ENCODE data around the gene NAT16. TPM values are rescaled to one million over a fixed set of nuclear protein-coding genes. Genes with fewer than 3 reads are reported as not detected.

The NAT16 gene
- total and polyA plus RNA-seq, 2 of the 13 experiments (the other 11 are each of a cell fraction or from before 2014, with no cell fraction given): 0.04 TPM; not detected in 1

DNA sequence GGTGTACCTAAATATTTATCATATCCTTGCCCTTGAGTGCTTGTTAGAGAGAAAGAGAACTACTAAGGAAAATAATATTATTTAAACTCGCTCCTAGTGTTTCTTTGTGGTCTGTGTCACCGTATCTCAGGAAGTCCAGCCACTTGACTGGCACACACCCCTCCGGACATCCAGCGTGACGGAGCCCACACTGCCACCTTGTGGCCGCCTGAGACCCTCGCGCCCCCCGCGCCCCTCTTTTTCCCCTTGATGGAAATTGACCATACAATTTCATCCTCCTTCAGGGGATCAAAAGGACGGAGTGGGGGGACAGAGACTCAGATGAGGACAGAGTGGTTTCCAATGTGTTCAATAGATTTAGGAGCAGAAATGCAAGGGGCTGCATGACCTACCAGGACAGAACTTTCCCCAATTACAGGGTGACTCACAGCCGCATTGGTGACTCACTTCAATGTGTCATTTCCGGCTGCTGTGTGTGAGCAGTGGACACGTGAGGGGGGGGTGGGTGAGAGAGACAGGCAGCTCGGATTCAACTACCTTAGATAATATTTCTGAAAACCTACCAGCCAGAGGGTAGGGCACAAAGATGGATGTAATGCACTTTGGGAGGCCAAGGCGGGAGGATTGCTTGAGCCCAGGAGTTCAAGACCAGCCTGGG lies 41.8 kb downstream of the NAT16 start (continued):
- peak; percentile 18; the same call in 1 of the 2 replicates for TF ChIP-seq HOXD1 (CRISPR knock-in tag; IDR thresholded peaks at IDR 0.05)
- no peak for TF ChIP-seq ZNF672 (CRISPR knock-in tag; IDR thresholded peaks at IDR 0.05)
- no peak for TF ChIP-seq ZNF530 (CRISPR knock-in tag; IDR thresholded peaks at IDR 0.05; ENCODE audit: low read depth)
- no peak for TF ChIP-seq HNRNPUL1 (IDR thresholded peaks at IDR 0.05; ENCODE audit: low read depth, low read length)
- TF ChIP-seq, protein P1, sequence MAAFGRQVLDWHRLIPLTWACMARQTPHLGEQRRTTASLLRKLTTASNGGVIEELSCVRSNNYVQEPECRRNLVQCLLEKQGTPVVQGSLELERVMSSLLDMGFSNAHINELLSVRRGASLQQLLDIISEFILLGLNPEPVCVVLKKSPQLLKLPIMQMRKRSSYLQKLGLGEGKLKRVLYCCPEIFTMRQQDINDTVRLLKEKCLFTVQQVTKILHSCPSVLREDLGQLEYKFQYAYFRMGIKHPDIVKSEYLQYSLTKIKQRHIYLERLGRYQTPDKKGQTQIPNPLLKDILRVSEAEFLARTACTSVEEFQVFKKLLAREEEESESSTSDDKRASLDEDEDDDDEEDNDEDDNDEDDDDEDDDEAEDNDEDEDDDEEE (CRISPR knock-in tag; IDR thresholded peaks at IDR 0.05): peak; percentile 71; the same call in 1 of the 2 replicates
- TF ChIP-seq, protein P2, sequence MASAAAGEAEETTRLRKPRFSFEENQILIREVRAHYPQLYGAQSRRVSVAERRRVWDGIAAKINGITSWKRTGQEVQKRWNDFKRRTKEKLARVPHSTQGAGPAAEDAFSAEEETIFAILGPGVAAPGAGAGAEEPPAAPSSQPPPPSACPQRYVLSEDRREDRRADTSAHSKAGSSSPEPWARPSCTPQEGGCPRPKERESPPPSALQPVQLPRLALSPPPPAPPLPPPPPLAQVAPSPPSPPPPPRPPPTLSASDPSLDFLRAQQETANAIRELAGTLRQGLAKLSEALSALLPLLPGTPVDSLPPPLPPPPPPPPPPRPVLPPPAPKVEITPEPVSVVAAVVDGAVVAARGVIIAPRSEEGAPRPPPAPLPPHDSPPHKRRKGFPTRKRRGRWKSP (CRISPR knock-in tag; IDR thresholded peaks at IDR 0.05): no peak
- TF ChIP-seq CC2D1A (CRISPR knock-in tag; IDR thresholded peaks at IDR 0.05): no peak
- no peak for TF ChIP-seq ZNF256 (CRISPR knock-in tag; conservative IDR thresholded peaks at IDR 0.05)
- TF ChIP-seq, protein P3, sequence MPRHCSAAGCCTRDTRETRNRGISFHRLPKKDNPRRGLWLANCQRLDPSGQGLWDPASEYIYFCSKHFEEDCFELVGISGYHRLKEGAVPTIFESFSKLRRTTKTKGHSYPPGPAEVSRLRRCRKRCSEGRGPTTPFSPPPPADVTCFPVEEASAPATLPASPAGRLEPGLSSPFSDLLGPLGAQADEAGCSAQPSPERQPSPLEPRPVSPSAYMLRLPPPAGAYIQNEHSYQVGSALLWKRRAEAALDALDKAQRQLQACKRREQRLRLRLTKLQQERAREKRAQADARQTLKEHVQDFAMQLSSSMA (CRISPR knock-in tag; IDR thresholded peaks at IDR 0.05): no peak
- TF ChIP-seq ZNF207 (IDR thresholded peaks at IDR 0.05; ENCODE audit: borderline replicate concordance): no peak
- no peak for TF ChIP-seq ZSCAN21 (CRISPR knock-in tag; IDR thresholded peaks at IDR 0.05; ENCODE audit: borderline replicate concordance)
- TF ChIP-seq, protein P4, sequence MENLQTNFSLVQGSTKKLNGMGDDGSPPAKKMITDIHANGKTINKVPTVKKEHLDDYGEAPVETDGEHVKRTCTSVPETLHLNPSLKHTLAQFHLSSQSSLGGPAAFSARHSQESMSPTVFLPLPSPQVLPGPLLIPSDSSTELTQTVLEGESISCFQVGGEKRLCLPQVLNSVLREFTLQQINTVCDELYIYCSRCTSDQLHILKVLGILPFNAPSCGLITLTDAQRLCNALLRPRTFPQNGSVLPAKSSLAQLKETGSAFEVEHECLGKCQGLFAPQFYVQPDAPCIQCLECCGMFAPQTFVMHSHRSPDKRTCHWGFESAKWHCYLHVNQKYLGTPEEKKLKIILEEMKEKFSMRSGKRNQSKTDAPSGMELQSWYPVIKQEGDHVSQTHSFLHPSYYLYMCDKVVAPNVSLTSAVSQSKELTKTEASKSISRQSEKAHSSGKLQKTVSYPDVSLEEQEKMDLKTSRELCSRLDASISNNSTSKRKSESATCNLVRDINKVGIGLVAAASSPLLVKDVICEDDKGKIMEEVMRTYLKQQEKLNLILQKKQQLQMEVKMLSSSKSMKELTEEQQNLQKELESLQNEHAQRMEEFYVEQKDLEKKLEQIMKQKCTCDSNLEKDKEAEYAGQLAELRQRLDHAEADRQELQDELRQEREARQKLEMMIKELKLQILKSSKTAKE (CRISPR knock-in tag; IDR thresholded peaks at IDR 0.05; ENCODE audit: borderline replicate concordance): no peak
- TF ChIP-seq PAWR (CRISPR knock-in tag; IDR thresholded peaks at IDR 0.05; ENCODE audit: borderline replicate concordance): no peak
- no peak for TF ChIP-seq THYN1 (CRISPR knock-in tag; IDR thresholded peaks at IDR 0.05; ENCODE audit: borderline replicate concordance, low read depth)
- TF ChIP-seq, protein P5, sequence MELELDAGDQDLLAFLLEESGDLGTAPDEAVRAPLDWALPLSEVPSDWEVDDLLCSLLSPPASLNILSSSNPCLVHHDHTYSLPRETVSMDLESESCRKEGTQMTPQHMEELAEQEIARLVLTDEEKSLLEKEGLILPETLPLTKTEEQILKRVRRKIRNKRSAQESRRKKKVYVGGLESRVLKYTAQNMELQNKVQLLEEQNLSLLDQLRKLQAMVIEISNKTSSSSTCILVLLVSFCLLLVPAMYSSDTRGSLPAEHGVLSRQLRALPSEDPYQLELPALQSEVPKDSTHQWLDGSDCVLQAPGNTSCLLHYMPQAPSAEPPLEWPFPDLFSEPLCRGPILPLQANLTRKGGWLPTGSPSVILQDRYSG (CRISPR knock-in tag; IDR thresholded peaks at IDR 0.05): no peak
- TF ChIP-seq ZNF720 (CRISPR knock-in tag; IDR thresholded peaks at IDR 0.05): no peak
- TF ChIP-seq, protein P6, sequence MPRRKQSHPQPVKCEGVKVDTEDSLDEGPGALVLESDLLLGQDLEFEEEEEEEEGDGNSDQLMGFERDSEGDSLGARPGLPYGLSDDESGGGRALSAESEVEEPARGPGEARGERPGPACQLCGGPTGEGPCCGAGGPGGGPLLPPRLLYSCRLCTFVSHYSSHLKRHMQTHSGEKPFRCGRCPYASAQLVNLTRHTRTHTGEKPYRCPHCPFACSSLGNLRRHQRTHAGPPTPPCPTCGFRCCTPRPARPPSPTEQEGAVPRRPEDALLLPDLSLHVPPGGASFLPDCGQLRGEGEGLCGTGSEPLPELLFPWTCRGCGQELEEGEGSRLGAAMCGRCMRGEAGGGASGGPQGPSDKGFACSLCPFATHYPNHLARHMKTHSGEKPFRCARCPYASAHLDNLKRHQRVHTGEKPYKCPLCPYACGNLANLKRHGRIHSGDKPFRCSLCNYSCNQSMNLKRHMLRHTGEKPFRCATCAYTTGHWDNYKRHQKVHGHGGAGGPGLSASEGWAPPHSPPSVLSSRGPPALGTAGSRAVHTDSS (CRISPR knock-in tag; conservative IDR thresholded peaks at IDR 0.05): no peak
